Mesothelial cell of epicardium (in vitro differentiated cells): ENCODE measurements around the gene DNMBP. TPM values are rescaled to one million over a fixed set of nuclear protein-coding genes. Genes with fewer than 3 reads are reported as not detected.

Source experiments
- DNase-seq, 2 experiments: peaks; one replicate each; pipeline ENCODE4 v3.0.0; 2021; ENCODE audit warnings: low spot score in 2 of 2; ENCODE audit not compliant: unreplicated experiment in 2 of 2
- H3K27ac Mint-ChIP-seq: 2 replicates; pipeline ENCODE4 v1.8.0; 2021; ENCODE audit warnings: mixed read lengths
- H3K27me3 Mint-ChIP-seq: 2 replicates; pipeline ENCODE4 v1.8.0; 2021; ENCODE audit warnings: low read depth, mixed read lengths
- H3K36me3 Mint-ChIP-seq: 2 replicates; pipeline ENCODE4 v1.8.0; 2021; ENCODE audit warnings: mixed read lengths
- H3K4me1 Mint-ChIP-seq: 2 replicates; pipeline ENCODE4 v1.8.0; 2021; ENCODE audit warnings: mixed read lengths
- H3K4me3 Mint-ChIP-seq: 2 replicates; pipeline ENCODE4 v1.8.0; 2021; ENCODE audit warnings: mild to moderate bottlenecking, moderate library complexity, mixed read lengths
- H3K9me3 Mint-ChIP-seq: 2 replicates; pipeline ENCODE4 v1.8.0; 2021; ENCODE audit warnings: mixed read lengths
- total RNA-seq: library from RNA; stranded (reverse); gene quantifications from 3 replicates; pipeline ENCODE4 v1.2.1, GENCODE V29; 2021
- TF ChIP-seq, protein P1 (sequence below): fragments of 200-600 bp; sonication (generic); IDR thresholded peaks from one replicate; pipeline ENCODE4 v1.5.0; 2021; ENCODE audit warnings: antibody characterized with exemption; ENCODE audit not compliant: unreplicated experiment

The DNMBP gene
- total RNA-seq, 1 donor from 2014 or later: 35.8 TPM

DNA sequence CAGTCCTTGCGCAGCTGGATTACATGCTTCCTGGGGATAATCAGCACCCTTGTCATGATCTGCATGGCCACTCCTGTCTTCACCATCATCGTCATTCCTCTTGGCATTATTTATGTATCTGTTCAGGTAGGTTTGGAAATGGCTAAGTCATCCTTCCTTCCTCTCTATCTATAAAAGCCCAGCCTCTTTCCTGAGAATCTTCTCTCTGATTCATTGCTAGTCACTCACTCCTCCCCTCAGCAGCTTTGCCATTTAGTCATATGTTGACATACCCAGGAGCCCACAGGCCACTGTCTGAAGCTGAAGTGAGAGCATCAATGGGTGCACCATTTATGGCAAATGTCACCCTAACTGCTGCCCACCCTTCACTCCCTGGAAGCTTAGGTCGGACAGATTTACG lies 175.3 kb downstream of the DNMBP start:
- Mint-ChIP-seq H3K27me3 (peaks cover 5% of the 10 kb centered on the region), H3K9me3 (no peaks in the 10 kb centered on the region), H3K27ac (no peak overlapping the region), H3K4me1 (no peaks in the 10 kb centered on the region), H3K4me3 (no peak overlapping the region), H3K36me3 (peaks cover 2% of the 10 kb centered on the region)
- DNase-seq: no peak
- TF ChIP-seq, protein P1, sequence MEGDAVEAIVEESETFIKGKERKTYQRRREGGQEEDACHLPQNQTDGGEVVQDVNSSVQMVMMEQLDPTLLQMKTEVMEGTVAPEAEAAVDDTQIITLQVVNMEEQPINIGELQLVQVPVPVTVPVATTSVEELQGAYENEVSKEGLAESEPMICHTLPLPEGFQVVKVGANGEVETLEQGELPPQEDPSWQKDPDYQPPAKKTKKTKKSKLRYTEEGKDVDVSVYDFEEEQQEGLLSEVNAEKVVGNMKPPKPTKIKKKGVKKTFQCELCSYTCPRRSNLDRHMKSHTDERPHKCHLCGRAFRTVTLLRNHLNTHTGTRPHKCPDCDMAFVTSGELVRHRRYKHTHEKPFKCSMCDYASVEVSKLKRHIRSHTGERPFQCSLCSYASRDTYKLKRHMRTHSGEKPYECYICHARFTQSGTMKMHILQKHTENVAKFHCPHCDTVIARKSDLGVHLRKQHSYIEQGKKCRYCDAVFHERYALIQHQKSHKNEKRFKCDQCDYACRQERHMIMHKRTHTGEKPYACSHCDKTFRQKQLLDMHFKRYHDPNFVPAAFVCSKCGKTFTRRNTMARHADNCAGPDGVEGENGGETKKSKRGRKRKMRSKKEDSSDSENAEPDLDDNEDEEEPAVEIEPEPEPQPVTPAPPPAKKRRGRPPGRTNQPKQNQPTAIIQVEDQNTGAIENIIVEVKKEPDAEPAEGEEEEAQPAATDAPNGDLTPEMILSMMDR: no peak

DNA sequence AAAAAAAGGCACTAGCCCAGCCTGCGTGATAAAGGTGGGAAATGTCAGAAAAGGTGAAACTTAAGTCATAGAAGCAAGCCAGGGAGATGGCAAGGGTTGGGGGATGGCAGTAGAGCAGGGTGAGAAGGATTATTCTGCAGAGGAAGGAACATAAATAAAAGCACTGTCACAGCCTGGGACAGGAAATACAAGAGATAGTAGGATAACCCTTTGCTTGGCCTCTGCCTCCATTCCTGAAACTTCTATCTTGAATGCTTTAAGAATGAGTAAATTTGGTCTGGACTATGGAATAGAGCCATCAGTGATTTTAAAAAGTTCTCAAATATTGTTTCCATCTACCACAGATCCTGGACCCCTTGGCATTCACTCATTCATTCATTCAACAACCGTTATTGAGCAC lies 177.3 kb downstream of the DNMBP start:
- H3K9me3 Mint-ChIP-seq: peaks cover 10% of the 10 kb centered on the region
- H3K27ac Mint-ChIP-seq: no peak overlapping the region
- H3K27me3 Mint-ChIP-seq: peaks cover 8% of the 10 kb centered on the region
- peaks cover 2% of the 10 kb centered on the region for H3K36me3 Mint-ChIP-seq
- DNase-seq: no peak
- no peaks in the 10 kb centered on the region for H3K4me1 Mint-ChIP-seq
- no peak overlapping the region for H3K4me3 Mint-ChIP-seq
- TF ChIP-seq, protein P1: no peak

DNA sequence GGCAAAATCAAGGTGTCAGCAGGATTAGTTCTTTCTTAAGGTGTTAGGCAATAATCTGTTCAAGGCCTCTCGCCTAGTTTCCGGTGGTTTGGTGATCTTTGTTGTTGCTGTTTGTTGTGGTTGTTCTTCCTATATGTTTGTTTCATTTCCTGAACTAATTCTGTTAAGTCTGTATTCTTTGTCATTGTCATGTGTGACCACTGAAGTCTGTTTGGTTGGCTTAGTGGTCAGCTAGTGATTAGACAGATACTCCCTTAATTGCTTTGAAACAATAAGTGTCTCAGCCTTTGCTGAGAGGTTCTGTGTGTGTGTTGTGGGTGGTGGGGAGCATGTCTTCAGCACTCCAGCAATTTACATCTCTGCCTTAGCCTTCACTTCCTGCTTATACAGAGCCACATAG lies 181.3 kb downstream of the DNMBP start:
- H3K4me1 Mint-ChIP-seq: no peaks in the 10 kb centered on the region
- no peak overlapping the region for H3K27ac Mint-ChIP-seq
- no peaks in the 10 kb centered on the region for H3K36me3 Mint-ChIP-seq
- peaks cover 8% of the 10 kb centered on the region for H3K27me3 Mint-ChIP-seq
- TF ChIP-seq, protein P1: no peak
- H3K9me3 Mint-ChIP-seq: peaks cover 10% of the 10 kb centered on the region
- H3K4me3 Mint-ChIP-seq: no peak overlapping the region
- no peak for DNase-seq

DNA sequence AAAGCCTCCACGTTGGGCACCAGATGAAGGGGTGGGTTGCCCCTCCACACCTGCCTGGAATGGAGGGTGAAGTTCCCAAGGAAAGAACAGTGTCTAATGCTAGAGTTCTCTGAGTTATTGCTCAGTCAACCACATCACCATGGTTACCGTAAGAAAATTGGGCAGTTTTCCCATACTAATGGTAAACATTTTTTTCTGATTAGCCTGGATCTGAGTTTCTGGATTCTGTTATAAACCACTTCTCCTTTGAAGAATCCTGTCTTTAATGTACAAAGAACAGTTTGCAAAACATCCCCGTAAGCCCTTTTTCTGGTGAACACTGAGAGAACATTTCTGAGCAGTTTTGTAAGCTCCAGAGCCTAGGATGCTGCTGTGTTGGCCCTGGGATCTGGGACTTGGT lies 181.8 kb downstream of the DNMBP start:
- Mint-ChIP-seq H3K36me3 (no peaks in the 10 kb centered on the region), H3K9me3 (peaks cover 10% of the 10 kb centered on the region), H3K4me1 (no peaks in the 10 kb centered on the region), H3K4me3 (no peak overlapping the region), H3K27ac (no peak overlapping the region), H3K27me3 (peaks cover 8% of the 10 kb centered on the region)
- DNase-seq: no peak
- TF ChIP-seq, protein P1: no peak

Other genes with a start within 250 kb of the DNMBP start
- gene ABCC2, start 227.3 kb downstream of the DNMBP start, total RNA-seq: 0.71 to 0.87 TPM (median 0.79 TPM) in 3 replicates
- gene CPN1, start 71.9 kb upstream of the DNMBP start, total RNA-seq: not detected in 3 replicates
- gene ERLIN1, start 176.1 kb upstream of the DNMBP start, total RNA-seq: 29.0 to 32.5 TPM (median 29.5 TPM) in 3 replicates
- gene CHUK, start 219.6 kb upstream of the DNMBP start, total RNA-seq: 18.5 to 20.1 TPM (median 19.0 TPM) in 3 replicates